HuH-7.5 (cell line): Measurements from ENCODE around the gene RPL21.

ENCODE experiments used
- DNase-seq: peaks from one replicate; pipeline ENCODE4 v3.0.0; 2011; ENCODE audit warnings: low spot score

RPL21 gene

DNA sequence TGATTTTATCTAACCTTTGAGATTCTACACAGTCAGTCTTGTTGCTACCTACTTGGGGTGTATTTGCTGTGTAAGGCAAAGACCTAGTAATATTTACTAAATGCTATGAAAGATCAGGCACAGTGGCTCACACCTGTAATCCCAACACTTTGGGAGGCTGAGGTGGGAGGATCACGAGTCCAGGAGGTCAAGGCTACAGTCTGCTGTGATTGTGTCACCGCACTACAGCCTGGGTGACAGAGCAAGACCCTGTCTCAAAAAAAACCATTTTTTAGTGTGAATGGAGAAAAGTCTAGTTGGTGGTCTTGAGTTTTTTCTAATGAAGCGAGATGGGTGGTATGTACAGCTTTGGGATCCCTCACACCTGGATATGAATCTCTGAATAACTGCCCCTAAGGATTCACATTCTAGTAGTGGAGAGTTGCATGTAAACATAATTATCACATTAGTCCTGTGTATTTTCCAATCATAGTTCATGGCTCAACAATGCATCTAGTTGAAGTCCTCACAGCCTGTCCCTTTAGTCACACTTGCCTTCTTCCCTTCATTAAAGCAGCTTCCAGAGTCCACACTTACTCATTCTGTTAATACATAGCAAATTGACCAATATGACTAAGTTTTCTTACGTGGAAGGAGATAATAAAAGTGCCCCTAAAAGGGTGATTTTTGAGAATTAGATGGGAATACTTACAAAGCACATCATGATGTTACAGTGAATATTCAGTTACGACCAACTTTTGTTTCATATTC, 7.5 kb downstream of the RPL21 start:
- DNase-seq: no peak

DNA sequence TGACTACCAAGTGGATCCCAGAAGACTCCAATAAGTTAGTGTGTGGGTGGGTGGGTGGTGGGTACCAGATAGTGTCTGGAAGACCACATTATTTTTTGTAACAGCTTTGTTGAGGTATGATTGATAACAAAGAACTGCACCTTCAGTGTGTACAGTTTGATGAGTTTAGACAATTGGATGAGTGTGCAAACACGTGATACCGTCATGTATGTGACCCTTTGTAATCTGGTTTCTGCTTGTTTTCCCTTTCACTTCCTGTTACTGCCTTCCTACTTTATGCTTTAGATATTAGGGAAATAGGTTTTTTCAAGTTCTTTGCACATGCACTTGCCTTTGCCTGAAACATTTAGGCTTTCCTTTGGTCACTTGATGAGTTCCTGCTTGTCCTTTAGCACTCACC, 8.5 kb downstream of the RPL21 start:
- DNase-seq: no peak

DNA sequence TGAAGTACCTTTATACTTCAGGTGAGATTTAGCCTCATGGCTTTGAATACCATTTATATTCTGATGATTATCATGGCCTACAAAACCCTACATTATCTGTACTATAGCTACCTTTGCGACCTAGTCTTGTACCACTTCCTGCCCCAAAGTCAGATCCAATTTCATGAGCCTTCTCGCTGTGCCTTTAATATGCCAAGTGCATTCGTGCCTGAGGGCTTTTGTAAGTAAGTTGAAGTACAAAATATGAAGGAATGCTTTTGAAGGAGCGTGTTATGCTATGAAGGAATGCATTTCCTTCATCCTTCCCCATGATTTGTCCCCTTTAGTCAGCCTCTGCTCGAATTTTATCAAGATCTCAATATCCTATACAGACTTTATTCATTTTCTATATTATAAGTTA, 10.0 kb downstream of the RPL21 start:
- DNase-seq: no peak

DNA sequence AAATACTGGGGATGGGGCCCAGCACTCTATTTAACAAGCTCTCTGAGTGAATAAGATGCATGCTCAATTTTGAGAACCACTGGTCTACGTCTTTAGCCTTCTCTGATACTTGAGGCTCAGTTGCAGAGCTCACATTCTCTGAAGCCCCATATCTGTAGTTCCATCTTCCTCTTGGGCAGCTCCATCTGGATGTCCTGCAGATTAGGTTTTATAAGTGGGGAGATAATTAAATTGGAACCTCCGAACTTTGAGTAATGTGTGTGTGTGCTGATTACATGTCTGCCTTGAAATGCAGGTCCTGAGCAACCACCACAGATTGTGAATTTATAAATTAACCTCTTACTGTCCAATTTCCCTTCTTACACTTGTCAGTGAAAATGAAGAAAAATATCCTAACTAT, 12.1 kb downstream of the RPL21 start:
- no peak for DNase-seq

DNA sequence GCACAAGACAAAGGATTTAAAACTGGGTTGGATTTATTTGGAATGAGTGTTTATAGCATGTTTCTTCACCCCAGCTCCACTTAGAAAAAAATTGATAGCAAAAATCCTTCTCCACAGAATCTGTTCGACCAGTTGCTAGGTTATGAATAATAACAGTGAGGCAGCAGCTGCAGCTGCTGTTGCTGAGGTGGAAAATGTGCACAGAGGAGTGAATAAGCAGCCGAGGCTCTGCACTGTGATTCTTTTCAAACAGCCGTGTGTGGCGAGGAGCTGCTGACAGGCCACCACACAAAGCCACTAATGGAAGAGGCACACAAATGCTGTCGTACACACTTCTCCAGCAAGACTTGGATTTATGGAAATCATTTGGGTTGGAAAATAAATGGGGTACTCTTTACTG, 12.8 kb downstream of the RPL21 start:
- no peak for DNase-seq

DNA sequence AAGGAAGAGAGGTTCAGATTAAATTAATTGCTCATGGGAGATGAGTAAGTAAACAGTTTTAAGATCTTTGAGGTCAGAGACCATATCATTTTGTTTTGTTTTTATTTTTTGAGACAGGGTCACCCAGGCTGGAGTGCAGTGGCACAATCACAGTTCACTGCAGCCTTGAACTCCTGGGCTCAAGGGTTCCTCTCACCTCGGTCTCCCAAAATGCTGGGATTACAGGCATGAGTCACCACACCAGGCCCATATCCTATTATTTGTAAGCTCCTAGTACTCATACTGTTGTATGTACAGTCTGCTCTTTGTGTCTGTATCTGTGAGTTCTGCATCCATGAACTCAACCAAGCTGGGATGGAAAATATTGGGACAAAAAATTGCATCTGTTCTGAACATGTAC, 13.3 kb downstream of the RPL21 start:
- DNase-seq: no peak

DNA sequence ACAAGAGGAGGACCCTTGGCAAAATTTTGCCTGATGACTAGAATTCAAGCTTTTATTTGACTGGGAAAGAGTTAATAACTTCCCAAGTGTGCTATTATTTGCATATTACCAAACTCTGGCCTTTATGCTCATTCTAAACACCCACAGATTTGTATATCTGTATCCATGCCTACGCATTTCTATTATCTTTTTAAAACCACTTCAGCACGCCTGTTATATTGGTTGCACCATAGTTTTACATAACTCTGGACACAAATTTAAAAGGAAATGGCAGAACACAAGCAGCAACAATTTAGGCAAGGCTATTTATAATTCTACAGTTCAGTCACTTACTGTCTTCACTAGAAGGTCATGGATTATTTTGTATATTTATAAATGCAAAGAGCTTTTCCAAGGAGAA, 15.6 kb downstream of the RPL21 start:
- no peak for DNase-seq

DNA sequence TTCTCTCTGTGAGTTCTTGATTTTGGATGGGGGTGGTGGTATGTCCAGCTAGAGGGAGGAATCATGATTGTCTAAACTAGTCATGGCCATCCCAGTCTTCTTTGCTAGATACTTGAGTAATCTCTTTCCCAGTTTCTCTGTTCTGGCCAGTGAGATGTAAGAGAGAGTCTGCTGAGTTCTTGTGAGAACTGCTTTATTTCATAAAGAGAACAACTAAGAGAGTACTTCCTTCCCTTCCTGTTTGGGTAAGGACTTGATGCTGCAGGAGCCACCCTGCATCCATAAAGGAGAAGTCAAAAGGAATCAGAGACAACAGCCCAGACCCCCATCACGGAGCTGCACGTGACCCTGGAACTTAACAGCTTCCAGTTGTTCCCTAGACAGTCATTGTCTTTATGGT, 16.2 kb downstream of the RPL21 start:
- DNase-seq: no peak

DNA sequence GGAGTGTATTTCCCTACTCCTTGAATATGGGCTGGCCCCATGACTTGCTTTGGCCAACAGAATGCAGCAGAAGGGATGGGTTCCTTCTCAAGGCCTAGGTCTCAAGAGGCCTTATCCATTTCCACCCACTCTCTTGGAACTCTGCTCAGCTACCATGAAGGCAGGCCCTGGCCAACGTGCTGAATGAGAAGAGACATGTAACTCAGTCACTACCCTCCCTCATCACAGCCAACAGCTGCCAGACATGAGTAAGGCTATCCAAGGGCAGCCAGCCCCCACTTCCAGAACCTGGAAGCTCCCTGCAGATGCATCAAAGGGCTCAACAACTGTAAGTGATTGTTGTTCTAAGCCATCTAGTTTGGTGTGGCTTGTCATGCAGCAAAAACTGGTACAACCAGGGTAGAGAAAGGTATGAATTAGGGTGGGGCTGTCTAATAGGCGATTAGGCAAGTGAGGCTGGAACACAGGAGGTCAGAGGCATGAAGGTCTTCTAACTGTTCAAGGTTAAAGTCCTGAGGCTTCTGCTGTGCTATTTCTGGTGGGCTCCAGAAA, 17.8 kb downstream of the RPL21 start:
- DNase-seq: no peak

DNA sequence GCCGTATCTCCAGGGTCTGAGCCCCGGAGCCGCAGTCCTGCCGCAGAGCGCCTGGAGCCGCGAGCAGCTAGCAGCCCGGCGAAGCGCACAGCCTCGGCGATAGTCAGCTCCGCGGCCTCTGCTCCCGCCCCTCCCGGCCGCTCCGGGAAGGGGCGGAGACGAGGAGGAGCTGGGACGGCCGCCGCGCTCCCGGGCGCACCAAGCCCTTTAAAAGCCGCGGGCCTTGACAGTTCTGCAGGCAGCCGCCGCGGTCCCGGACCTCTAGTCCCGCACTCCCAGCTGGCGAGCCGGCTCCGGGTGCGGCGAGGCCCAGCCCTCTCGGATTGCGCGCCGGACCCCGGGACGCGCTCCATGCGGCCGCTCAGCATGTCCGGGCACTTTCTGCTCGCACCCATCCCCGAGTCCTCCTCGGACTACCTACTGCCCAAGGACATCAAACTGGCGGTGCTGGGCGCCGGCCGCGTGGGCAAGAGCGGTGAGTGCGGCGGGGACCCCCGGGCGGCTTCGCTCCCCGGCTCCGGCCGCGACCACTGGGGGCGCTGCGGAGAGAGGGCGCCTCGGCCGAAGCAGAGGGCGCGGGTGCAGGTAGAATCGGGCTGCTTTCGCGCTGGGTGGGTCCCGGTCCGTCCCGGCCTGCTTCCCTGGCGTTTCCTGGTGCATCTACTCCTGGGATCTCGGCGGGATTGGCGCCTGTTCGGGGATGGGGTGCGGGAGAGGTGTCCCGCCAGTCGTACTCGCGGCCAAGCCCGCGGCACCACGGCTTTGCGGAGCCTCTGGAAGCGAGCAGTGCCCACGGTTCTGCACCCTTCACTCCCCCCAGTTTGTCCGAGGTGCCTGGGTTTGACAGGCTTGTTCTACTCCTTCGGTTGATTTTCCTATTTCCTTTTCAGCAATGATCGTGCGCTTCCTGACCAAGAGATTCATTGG, 19.5 kb downstream of the RPL21 start, which contains the start of gene RASL11A:
TSS of gene RASL11A (plus strand) at position 237 of the 927 bp plus-strand sequence. CDS start at position 352, 115 bp downstream.
- DNase-seq: peak; percentile 61

DNA sequence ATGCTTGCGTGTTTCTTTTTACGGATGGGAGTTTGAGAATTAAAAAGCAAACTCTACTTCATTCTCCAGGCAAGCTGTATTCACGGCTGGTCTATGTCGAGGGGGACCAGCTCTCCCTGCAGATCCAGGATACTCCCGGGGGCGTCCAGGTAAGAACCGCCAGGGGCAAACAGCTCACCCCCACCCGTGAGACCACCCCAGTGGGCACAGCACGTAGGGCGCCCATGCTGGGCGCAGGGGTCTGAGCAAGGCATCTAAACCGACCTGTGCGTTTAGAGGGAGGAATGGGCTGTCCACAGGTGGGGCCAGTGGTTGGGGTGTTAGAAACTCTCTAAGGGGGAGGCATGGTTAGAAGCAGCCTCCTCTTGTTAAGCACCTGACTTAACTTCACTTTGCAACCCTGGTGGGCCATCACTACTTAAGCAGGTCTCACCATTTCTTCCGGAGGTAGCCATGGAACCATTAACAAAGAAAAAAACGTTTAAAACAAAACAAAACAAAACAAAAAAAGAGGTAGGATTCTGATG, 20.3 kb downstream of the RPL21 start:
- no peak for DNase-seq

DNA sequence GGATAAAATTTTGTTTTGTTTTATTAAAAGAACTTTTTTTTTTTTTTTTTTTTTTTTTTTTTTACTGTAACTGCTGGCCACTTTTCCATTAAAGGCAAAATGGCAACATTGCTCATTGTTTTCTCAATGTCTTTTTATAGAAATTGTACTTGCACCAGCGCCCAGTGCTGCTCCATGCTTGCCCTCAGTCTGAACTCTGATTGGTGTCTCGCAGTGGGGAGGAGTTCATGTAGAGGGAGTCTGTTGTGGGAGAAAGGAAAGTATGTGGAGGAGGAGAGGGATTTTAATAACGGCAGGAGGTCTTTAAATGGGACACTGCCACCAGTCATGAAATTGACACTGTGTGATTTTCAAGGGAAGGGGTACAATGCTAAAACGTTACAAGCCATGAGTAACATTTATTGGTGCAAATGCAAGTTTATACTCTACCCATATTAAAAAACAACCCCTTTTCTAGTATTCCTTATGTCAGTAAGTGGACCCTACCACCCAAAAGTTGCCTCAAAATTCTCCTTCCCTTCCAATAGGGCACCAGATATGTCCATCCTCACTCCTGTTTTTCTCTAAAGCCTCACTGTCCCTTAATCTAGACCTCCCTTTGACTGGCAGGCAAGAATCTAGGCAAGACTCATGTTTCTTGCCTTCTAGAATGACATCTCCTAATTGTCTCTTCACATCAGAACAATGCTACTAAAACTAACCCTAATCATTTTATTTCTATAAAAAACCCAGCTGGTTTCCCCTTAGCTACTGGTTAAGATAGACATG, 22.5 kb downstream of the RPL21 start:
- DNase-seq: no peak

DNA sequence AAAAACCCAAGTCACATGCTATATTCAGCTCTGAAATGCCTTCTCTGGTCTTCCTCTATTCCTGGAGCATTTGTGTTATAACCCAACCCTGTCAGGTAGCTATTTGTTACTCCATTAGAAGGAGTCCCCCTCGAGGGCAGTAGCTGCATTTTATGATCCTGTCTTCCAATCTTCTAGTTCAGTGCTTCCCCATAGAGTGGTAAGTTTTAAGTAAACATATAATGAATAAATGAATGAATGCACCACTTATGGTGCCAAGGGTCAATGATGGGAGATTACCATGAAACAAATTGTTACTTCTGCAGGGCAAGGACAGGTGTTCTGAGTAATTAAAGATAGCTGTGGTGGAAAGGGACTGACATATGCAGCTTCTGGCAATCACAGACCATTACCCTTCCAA, 23.3 kb downstream of the RPL21 start:
- DNase-seq: no peak

DNA sequence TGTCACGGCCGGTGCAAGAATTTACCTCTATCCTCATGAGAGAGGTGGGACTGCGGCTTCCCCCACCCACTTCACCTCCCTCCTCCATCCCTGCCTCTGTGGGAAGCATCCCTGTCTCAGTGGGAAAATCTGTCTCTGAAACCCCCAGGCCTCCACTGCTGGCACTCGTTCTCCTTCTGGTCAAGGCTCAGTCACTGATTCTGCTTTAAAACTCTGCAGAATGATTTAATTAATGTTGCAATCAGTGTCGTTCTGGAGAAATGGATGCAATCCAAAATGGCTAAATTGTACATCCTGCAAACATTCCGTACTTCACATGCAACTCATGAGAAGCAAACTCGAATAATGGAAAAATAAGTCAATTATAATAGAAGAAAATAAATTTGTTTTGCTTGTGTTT, 24.8 kb downstream of the RPL21 start:
- no peak for DNase-seq

DNA sequence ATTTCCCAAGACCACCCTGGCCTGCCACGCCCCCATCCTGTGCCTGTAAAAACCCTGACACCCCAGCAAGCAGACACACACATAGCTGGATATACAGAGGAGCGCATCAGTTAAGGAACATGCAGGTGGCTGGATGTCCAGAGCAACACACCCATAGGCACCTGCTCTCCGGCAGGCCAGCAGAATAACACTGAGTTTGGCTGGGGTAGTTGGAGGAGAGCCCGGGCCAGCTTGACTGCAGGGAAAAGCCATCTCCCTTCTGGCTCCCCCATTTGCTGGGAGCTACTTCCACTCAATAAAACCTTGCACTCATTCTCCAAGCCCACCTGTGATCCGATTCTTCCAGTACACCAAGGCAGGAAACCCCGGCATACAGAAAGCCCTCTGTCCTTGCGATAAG, 28.1 kb downstream of the RPL21 start:
- DNase-seq: no peak

DNA sequence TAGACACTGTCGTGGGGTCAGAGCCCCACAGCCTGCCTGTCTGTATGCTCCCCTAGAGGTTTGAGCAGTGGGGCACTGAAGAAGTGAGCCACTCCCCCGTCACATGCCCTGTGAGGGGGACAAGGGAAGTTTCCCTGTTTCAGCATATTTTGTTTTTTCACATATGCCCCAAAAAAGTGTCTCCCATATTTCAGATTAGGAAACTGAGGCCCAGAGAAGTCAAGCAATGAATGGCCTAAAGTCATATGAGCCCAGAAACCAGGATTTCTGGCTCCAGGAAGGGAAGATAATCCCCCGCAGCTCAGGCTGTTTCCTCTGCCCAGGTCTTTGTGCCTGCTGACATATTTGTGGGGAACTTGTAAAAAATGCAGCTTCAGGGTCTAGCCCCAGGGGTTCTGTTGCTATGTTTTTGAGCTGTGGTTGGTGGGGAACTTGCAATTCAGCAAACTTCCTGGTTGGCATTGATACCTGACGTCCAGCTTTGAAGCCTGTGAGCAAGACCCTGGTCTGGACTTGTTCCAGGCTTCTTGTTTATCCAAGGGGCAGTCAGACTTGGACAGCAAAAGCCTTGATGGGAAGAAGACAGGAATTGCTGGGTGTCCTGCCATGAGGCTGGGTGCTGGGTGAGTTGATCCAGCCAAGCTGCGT, 28.8 kb downstream of the RPL21 start:
- no peak for DNase-seq

DNA sequence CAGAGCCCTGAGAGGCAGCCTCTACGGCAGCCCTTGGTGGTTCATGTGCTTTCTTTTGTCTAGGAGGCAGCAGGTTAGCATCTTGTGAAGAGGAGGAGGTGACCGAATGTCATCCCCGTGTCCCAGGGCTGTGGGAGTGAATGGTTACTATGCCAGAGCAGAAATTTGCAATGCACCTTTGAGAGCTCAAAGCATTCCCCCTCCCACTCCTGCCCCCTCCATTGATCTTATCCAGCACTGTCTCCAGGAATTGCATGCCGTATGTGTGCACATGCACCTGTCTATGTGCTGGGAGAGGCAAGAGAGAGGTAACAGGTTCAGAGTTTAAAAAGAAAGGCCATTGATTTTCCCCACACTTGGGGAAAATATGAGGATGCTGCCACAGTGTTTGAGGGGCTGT, 29.5 kb downstream of the RPL21 start:
- no peak for DNase-seq

DNA sequence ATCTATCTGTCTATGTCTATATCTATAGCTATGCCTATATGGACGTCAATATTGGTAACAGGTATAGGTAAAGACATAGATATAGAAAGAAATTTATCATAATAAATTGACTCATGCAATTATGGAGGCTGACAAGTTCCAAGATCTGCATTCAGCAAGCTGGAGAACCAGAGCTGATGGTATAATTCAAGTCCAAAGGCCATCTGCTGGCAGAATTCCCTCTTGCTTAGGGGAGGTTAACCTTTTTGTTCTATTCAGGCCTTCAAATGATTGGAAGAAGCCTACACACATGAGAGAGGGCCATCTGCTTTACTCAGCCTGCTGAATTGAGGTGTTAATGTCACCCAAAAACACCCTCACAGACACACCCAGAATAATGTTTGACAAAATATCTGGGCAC, 30.1 kb downstream of the RPL21 start:
- DNase-seq: no peak

DNA sequence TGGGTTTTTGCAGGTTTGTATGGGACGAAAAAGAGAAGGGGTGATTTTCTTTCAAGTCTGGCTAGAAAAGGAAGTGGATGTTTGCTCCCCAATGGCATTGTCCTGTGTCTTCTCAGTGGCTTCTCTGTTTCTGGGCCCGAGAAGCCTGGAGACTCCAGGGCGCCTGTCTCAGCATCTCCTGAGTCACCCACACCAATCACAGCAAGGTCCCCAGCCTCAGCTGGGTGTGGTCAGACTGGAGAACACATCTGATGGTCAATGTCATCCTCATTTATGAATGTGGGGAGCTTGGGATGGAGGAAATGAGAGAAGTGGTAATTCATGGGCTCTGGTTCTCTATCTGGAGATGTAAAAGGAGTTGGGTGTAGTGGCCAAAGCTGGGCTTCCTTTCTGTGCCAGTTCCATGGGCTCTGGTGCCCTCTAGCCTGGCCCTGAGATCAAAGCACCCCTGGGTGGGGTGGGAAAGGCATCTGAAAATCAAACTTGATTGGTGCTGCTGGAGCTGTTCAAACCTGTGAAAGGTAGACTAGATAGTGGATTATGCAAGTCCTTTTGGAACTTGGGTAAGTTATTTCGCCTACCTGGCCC, 32.6 kb downstream of the RPL21 start:
- no peak for DNase-seq

DNA sequence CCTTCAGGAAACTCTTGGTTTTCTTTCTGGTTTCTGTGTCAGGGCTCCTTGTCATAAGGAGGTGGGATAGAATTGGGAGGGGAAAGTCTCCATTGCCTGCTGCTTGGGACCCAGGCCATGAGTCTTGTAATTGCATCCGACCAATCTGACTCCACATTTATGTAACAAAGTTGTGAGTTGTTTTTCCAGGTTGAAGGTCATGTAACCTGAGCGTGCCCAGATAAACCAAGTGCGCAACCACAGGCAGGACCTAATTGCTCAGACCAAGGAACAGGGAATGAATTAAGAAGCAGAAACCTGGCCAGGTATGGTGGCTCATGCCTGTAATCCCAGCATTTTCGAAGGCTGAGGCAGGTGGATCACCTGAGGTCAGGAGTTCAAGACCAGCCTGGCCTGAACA, 37.0 kb downstream of the RPL21 start:
- DNase-seq: no peak

DNA sequence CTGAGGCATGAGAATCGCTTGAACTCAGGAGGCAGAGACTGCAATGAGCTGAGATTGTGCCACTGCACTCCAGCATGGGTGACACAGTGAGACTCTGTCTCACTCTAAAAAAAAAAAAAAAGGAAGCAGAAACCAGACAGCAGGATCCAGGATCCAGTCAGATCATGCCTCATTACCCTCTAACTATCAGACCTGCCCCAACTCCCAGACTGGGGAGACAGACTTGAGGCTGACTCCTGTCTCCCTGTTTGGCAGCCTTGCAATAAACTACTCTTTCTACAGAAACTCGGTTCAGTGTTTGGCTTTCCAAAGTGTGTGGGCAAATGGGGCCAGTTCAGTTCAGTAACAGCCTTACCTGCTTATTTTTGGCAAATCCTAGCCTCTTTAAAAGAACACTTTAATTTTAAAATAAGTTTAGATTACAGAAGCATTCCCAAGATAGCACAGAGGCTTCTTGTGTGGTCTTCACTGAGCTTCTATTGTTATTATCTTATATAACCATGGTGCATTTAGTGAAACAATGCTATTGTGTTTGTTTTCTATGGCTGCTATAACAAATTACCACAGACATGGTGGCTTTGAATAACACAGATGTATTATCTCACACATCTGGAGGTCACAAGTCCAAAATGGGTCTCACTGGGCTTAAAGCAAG, 37.8 kb downstream of the RPL21 start:
- DNase-seq: no peak
